HepG2 (cell line): ENCODE results near the gene GNG2. TPM values are rescaled to one million over a fixed set of nuclear protein-coding genes. Genes with fewer than 3 reads are reported as not detected.

ENCODE experiments used
- ATAC-seq: fragments of 200-7000 bp; cut with Tn5 transposase; 3 replicates; pipeline ENCODE4 v1.9.1; 2020; ENCODE audit warnings: mild to moderate bottlenecking, moderate library complexity
- BruUV-seq: library from RNA; stranded (reverse); fragments of 400-500 nt; replicated peaks from 2 replicates; lab custom pipeline; 2021; lab: Mats Ljungman, UMichigan
- CTCF ChIA-PET: fragments of 300-600 bp; formaldehyde crosslinking; extraction: SDS; loops from one replicate; lab custom pipeline; 2021; ENCODE audit warnings: low total read pairs, inconsistent platforms, low intra/inter-chr PET ratio; lab: Yijun Ruan, JAX
- POLR2A ChIA-PET: fragments of 350-600 bp; sonication (Branson Sonifier 250); formaldehyde crosslinking; loops from one replicate; lab custom pipeline; 2020; ENCODE audit warnings: antibody characterized with exemption, inconsistent platforms; lab: Yijun Ruan, JAX
- DNase-seq: peaks from one replicate; pipeline ENCODE4 v3.0.0-alpha.2; 2015; ENCODE audit warnings: low spot score
- FAIRE-seq: peaks from 3 replicates; lab custom pipeline; 2011; peaks lifted over from hg19 to GRCh38; lab: Jason Lieb, UNC
- H2AFZ ChIP-seq: one replicate; pipeline ENCODE4 v1.6.1; 2011; ENCODE audit warnings: low read length, inconsistent platforms
- H3K27ac ChIP-seq: fragments of 300-600 bp; 3 replicates; pipeline ENCODE4 v1.8.0; 2011; ENCODE audit warnings: mixed run types, mild to moderate bottlenecking, mixed read lengths, low read length, inconsistent platforms; ENCODE audit not compliant: insufficient read depth; ENCODE audit errors: extremely low read length
- H3K27me3 ChIP-seq, 2 experiments: fragments of 200-600 bp in 1 of 2; 2 replicates in 1 of 2; 3 replicates in 1 of 2; pipeline versions ENCODE4 v1.6.0 to v1.8.0; 2011; ENCODE audit warnings: low read length in 2 of 2, mild to moderate bottlenecking in 2 of 2, moderate library complexity in 2 of 2, inconsistent platforms in 1 of 2; ENCODE audit not compliant: insufficient read depth in 2 of 2, control insufficient read depth in 1 of 2
- H3K36me3 ChIP-seq, 2 experiments: fragments of 200-600 bp in 1 of 2; replicated peaks in 1 of 2; 2 replicates in 1 of 2; 3 replicates in 1 of 2; pipeline versions ENCODE4 v1.5.1 to v1.8.0; 2011; ENCODE audit warnings: low read length in 2 of 2, inconsistent platforms in 1 of 2; ENCODE audit not compliant: insufficient read depth in 2 of 2, control insufficient read depth in 1 of 2
- H3K4me1 ChIP-seq: 2 replicates; pipeline ENCODE4 v1.5.1; 2012; ENCODE audit warnings: low read length, inconsistent platforms; ENCODE audit not compliant: insufficient read depth
- H3K4me2 ChIP-seq: 2 replicates; pipeline ENCODE4 v1.6.0; 2011; ENCODE audit warnings: low read depth, low read length, inconsistent platforms
- H3K4me3 ChIP-seq, 3 experiments: fragments of 200-600 bp in 1 of 3; sonication (generic), shearing (Covaris generic) in 1 of 3; replicated peaks in 1 of 3; 2 replicates each; pipeline ENCODE4 v1.5.1; 2011 to 2016; ENCODE audit warnings: low read length in 3 of 3, inconsistent platforms in 2 of 3, low read depth in 2 of 3, mild to moderate bottlenecking in 2 of 3, control low read depth in 1 of 3, mixed read lengths in 1 of 3; ENCODE audit not compliant: insufficient read depth in 1 of 3
- H3K79me2 ChIP-seq: one replicate; pipeline ENCODE4 v1.6.1; 2011; ENCODE audit warnings: low read length, inconsistent platforms; ENCODE audit not compliant: insufficient read depth
- H3K9ac ChIP-seq: 2 replicates; pipeline ENCODE4 v1.6.0; 2011; ENCODE audit warnings: mild to moderate bottlenecking, low read depth, low read length, inconsistent platforms; ENCODE audit not compliant: insufficient read depth
- H3K9me3 ChIP-seq: 2 replicates; pipeline ENCODE4 v1.5.1; 2012; ENCODE audit warnings: mild to moderate bottlenecking, low read length
- H4K20me1 ChIP-seq: 2 replicates; pipeline ENCODE4 v1.6.0; 2011; ENCODE audit warnings: inconsistent platforms, mild to moderate bottlenecking, low read length, moderate library complexity; ENCODE audit not compliant: insufficient read depth
- CENPX ChIP-seq: sonication (generic); formaldehyde crosslinking; IDR thresholded peaks from 2 replicates; pipeline ENCODE4 v1.9.0; 2021; ENCODE audit warnings: mild to moderate bottlenecking, missing genetic modification reagents, moderate library complexity
- DR1 ChIP-seq: sonication (generic); formaldehyde crosslinking; IDR thresholded peaks from 2 replicates; pipeline ENCODE4 v1.8.0; 2021; ENCODE audit warnings: mild to moderate bottlenecking, missing genetic modification reagents, inconsistent platforms
- EZH2 ChIP-seq: conservative IDR thresholded peaks from 2 replicates; pipeline ENCODE4 v1.6.1; 2012; ENCODE audit warnings: mild to moderate bottlenecking, low read depth, low read length, moderate library complexity
- HMG20A ChIP-seq: IDR thresholded peaks from 2 replicates; pipeline ENCODE4 v1.6.1; 2016; ENCODE audit warnings: borderline replicate concordance
- MXI1 ChIP-seq: IDR thresholded peaks from 3 replicates; pipeline ENCODE4 v1.6.1; 2012; ENCODE audit warnings: low read depth, low read length, inconsistent platforms, borderline replicate concordance
- RFX1 ChIP-seq: fragments of 450-650 bp; IDR thresholded peaks from 2 replicates; pipeline ENCODE4 v1.6.1; 2017
- SMAD1 ChIP-seq: sonication (generic); formaldehyde crosslinking; IDR thresholded peaks from 2 replicates; pipeline ENCODE4 v1.4.0; 2020; ENCODE audit warnings: missing genetic modification reagents, low read depth, mild to moderate bottlenecking, borderline replicate concordance
- SP5 ChIP-seq: IDR thresholded peaks from 2 replicates; pipeline ENCODE4 v1.6.1; 2016; ENCODE audit warnings: low read depth, borderline replicate concordance
- ZNF12 ChIP-seq: sonication (generic); formaldehyde crosslinking; IDR thresholded peaks from 2 replicates; pipeline ENCODE4 v1.5.0; 2020; ENCODE audit warnings: missing genetic modification reagents
- ZNF30 ChIP-seq: sonication (generic); formaldehyde crosslinking; IDR thresholded peaks from 2 replicates; pipeline ENCODE4 v1.5.0; 2020; ENCODE audit warnings: mild to moderate bottlenecking, missing genetic modification reagents
- ZNF670 ChIP-seq: sonication (generic); formaldehyde crosslinking; IDR thresholded peaks from 2 replicates; pipeline ENCODE4 v1.8.0; 2022; ENCODE audit warnings: mild to moderate bottlenecking, missing genetic modification reagents, borderline replicate concordance
- ZNF749 ChIP-seq: sonication (generic); formaldehyde crosslinking; IDR thresholded peaks from 2 replicates; pipeline ENCODE4 v1.8.0; 2022; ENCODE audit warnings: mild to moderate bottlenecking, missing genetic modification reagents, moderate library complexity, borderline replicate concordance
- ZNF883 ChIP-seq: sonication (generic); formaldehyde crosslinking; IDR thresholded peaks from 2 replicates; pipeline ENCODE4 v1.5.1; 2020; ENCODE audit warnings: mild to moderate bottlenecking, missing genetic modification reagents; ENCODE audit errors: not compliant biosample characterization
- WGBS: methylation state at CpG from one replicate; pipeline ENCODE4 v1.1.6; 2017; ENCODE audit warnings: low lambda C conversion rate; 5-methylcytosine and 5-hydroxymethylcytosine counted together
- in situ Hi-C: cut with HindIII; loops from 2 replicates; pipeline ENCODE4 v1.10.0; 2017; ENCODE audit warnings: low pct_unique_long_range_greater_than_20kb; ENCODE audit not compliant: extremely low pct_ligation_motif_present
- intact Hi-C: fragments of 100-400 bp; cut with micrococcal nuclease; formaldehyde crosslinking; loops from one replicate; pipeline ENCODE4 v1.10.0; 2022; ENCODE audit not compliant: unreplicated experiment
- polyA plus RNA-seq, 8 experiments: library from polyadenylated mRNA; depleted of rRNA in 3 of 8; stranded (reverse) in 7 of 8; unstranded in 1 of 8; fragments of >200 nt; fragmentation: Illumina TruSeq in 4 of 8; extraction: Trizol in 4 of 8; gene quantifications; 2 replicates each; pipeline versions ENCODE4 v1.2.1 to v1.2.3, GENCODE V29; 2011 to 2016; ENCODE audit warnings: low read depth in 4 of 8, missing spikeins in 1 of 8, mixed read lengths in 1 of 8; ENCODE audit not compliant: insufficient read depth in 1 of 8
- total RNA-seq, 5 experiments: library from RNA; depleted of rRNA; stranded (reverse); fragments of >200 nt; fragmentation: Illumina TruSeq; extraction: Trizol; gene quantifications; 2 replicates each; pipeline ENCODE4 v1.2.3, GENCODE V29; 2016; ENCODE audit warnings: low read depth in 1 of 5
- TF ChIP-seq, protein P1 (sequence below): IDR thresholded peaks from 2 replicates; pipeline ENCODE4 v1.6.1; 2012; ENCODE audit warnings: low read depth, low read length, improper control_type of control experiment
- TF ChIP-seq, protein P2 (sequence below): IDR thresholded peaks from 2 replicates; pipeline ENCODE4 v1.6.1; 2016; ENCODE audit warnings: missing biosample characterization, missing genetic modification reagents, low read depth

GNG2 gene
- total and polyA plus RNA-seq, 2 of the 13 experiments (the other 11 are each of a cell fraction or from before 2014, with no cell fraction given), result not detected

DNA sequence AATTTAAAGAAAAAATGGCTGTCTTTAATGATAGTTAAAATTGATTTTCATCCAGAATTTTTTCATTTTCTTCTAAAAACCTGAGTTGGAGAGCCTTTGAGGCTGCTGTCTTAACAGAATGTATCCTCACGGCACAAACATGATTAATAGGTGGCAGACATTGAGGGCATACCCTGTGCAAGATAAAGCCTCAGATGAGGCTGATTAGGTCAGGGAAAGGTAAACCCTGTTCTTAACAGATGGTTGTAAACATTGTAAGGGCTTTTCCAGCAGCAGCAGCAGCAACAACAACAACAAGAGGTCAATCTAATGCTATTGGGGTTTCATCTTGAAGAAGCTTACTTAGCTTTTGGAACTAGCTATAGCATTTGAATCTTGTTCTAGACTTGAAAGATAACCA, 17.4 kb downstream of the GNG2 start (continued):
- no peak for TF ChIP-seq SMAD1 (CRISPR knock-in tag)
- no peak for TF ChIP-seq EZH2
- no peak for TF ChIP-seq ZNF670 (CRISPR knock-in tag)

DNA sequence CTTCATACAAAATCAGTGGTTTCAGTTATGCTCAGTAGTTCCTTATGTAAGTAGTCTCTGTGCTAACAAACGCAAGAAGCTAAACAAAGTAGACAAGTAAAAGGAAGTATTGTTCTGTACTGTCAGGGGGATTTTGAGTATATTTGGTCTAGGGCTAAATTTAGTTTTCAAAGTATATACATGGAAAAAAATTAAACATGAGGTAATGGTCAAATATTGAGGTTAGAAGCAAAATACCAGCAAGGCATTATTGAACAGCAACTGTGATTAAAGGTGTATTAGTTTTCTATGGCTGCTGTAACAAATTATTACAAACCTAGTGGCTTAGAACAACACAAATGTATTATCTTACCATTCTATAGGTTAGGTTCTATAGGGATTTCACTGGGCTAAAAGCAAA, 18.8 kb downstream of the GNG2 start:
- 3% methylated on average over 1 of the region's 1 CpG for WGBS

DNA sequence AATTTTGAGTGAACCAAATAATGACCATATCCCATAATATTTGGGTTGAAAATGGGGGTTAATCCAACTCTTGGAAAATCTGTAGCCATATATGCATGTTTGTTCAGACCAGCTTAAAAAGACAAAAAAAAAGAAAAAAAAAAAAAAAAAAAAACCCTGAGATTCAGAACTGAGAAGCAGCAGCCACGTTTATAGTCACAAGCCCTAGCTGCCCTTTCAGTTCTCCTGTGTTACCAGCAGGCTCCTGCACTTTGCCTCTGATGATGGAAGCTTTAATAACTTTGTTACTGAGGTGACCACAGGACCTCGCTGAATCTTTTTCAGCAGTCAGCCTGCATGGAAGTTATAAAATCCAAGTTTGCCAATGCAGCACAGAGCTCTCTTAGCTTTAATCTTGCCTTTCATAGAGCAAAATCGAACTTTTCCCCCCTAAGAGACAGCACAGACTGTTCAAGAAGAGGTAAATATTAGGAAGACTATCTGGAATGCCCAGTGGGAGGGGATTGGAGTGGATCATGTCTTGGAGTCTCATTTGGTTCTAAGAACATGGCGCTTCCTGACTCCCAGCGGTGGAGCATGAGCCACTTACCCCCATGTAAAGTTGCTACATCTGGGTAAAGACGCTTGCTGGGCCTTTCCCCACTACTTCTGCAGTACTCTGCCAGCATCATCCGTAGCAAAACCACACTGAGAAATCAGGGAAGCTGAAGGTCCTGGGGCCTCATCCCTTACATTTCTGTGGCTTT, 20.6 kb downstream of the GNG2 start:
- intact Hi-C loops, result no loop called here
- FAIRE-seq, result no peak
- in situ Hi-C loops, result no loop called here
- Histone ChIP-seq H3K9me3 (no peaks in the 10 kb centered on the region), H3K4me2 (no peak overlapping the region), H3K4me3 (no peak overlapping the region), H3K79me2 (no peaks in the 10 kb centered on the region), H3K27me3 (0 out of 5 replicates have a peak, but pooled peaks cover 0 to 6% of the 10 kb centered on the region in 2 experiments), H3K4me1 (no peaks in the 10 kb centered on the region), H3K9ac (no peak overlapping the region), H3K36me3 (no peaks in the 10 kb centered on the region), H4K20me1 (no peaks in the 10 kb centered on the region), H3K27ac (no peak overlapping the region), H2AFZ (no peak overlapping the region)
- ChIA-PET CTCF (no interaction called here), POLR2A (interaction anchor here (0.6 kb wide), 1 partner anchor 19 kb away, joined by 5 read pairs; no protein-coding TSS in a partner anchor)
- WGBS, result 34% methylated on average over 7 of the region's 7 CpGs
- BruUV-seq, result no TSS peak
- ATAC-seq, result no peak
- DNase-seq, result no peak
- TF ChIP-seq DR1, result no peak
- no peak for TF ChIP-seq CENPX (CRISPR knock-in tag)
- TF ChIP-seq ZNF883 (CRISPR knock-in tag), result no peak
- TF ChIP-seq ZNF30 (CRISPR knock-in tag), result no peak
- TF ChIP-seq MXI1, result no peak
- TF ChIP-seq, protein P1, sequence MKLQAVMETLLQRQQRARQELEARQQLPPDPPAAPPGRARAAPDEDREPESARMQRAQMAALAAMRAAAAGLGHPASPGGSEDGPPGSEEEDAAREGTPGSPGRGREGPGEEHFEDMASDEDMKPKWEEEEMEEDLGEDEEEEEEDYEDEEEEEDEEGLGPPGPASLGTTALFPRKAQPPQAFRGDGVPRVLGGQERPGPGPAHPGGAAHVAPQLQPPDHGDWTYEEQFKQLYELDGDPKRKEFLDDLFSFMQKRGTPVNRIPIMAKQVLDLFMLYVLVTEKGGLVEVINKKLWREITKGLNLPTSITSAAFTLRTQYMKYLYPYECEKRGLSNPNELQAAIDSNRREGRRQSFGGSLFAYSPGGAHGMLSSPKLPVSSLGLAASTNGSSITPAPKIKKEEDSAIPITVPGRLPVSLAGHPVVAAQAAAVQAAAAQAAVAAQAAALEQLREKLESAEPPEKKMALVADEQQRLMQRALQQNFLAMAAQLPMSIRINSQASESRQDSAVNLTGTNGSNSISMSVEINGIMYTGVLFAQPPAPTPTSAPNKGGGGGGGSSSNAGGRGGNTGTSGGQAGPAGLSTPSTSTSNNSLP, result no peak
- TF ChIP-seq HMG20A (CRISPR knock-in tag), result no peak
- no peak for TF ChIP-seq ZNF749 (CRISPR knock-in tag)
- TF ChIP-seq, protein P2, sequence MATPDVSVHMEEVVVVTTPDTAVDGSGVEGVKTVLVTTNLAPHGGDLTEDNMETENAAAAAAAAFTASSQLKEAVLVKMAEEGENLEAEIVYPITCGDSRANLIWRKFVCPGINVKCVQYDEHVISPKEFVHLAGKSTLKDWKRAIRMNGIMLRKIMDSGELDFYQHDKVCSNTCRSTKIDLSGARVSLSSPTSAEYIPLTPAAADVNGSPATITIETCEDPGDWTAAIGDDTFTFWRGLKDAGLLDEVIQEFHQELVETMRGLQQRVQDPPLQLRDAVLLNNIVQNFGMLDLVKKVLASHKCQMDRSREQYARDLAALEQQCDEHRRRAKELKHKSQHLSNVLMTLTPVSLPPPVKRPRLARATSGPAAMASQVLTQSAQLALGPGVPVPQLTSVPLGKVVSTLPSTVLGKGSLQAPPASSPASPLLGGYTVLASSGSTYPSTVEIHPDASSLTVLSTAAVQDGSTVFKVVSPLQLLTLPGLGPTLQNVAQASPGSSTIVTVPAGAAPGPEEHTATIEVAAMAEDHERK (CRISPR knock-in tag), result no peak
- no peak for TF ChIP-seq SP5 (CRISPR knock-in tag)

More for the DNA sequence above, 18.8 kb downstream of the GNG2 start:
- intact Hi-C loops (no loop called here), in situ Hi-C loops (no loop called here)
- Histone ChIP-seq H3K79me2 (no peaks in the 10 kb centered on the region), H4K20me1 (no peaks in the 10 kb centered on the region), H3K4me1 (no peaks in the 10 kb centered on the region), H3K4me3 (no peak overlapping the region), H3K9me3 (no peaks in the 10 kb centered on the region), H2AFZ (no peak overlapping the region), H3K27me3 (peaks cover 0 to 6% of the 10 kb centered on the region in 2 experiments; a peak in 1 of 5 replicates), H3K9ac (no peak overlapping the region), H3K4me2 (no peak overlapping the region), H3K27ac (no peak overlapping the region), H3K36me3 (no peaks in the 10 kb centered on the region)
- ChIA-PET POLR2A (no interaction called here), CTCF (no interaction called here)
- no peak for ATAC-seq
- FAIRE-seq, result no peak
- BruUV-seq, result no TSS peak
- TF ChIP-seq ZNF12, result peak; percentile 93
- TF ChIP-seq RFX1, result no peak
- peak; percentile 3 for DNase-seq
